ENCODE measurements around the gene ADAMTSL3.

Gene ADAMTSL3

DNA sequence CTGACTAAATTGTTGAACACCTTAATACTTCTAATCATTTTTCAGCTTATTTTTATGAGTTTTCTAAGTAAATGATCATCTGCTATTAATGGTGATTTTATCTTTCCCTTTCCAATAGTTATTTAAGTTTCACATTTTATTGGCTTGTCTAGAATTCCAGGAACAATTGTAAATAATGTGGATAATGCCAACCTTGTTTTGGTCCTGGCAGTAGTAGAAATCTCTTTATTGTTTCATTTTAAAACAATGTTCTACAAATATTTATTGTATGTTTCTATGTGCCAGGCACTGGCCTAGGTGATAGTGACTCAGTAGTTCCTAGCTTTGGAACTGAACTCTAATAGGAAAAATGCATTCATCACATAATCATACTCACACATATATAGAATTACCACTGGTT lies 264.1 kb downstream of the ADAMTSL3 start:
- no peak for DNase-seq (ENCODE audit: low read depth in 2 of 2, low spot score in 1 of 2)

- no peak for DNase-seq (ENCODE audit: low read depth in 2 of 2, low spot score in 1 of 2)
Measured at GRCh38 chr15:83919319-83919830, 265.5 kb downstream of the ADAMTSL3 start.

GRCh38 chr15:83919978-83920510 lies 266.1 kb downstream of the ADAMTSL3 start:
- no peak for DNase-seq (ENCODE audit: low read depth in 2 of 2, low spot score in 1 of 2)

DNA sequence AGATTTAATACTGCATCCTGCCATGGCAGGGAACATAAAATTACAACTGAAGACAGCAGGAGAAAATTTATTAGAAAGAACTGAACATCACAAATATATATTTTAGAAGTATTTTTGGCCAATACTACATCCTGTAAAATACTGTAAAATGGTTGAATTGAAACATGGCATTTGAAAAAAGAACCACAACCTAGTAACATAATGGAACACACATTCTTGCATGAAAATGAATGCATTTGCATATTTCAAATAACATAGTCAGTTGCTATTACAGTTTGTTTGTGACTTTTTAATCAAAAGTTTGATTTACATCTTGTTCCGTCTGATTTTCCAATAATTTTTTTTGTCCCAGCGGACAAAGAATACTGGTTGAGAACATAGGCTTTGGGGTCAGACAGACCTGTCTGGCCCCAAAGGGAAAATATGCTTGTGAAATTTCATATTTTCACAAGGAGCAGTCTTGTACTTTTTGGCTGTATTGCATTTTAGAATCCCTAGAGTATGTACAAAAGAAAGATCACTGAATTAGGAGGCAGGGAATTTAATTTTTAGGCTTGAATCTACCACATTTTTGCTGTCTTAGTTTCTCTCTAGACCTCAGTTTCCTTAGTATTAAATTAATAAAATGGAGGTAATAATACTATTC lies 268.8 kb downstream of the ADAMTSL3 start:
- DNase-seq (ENCODE audit: low read depth in 2 of 2, low spot score in 1 of 2), result no peak

DNA sequence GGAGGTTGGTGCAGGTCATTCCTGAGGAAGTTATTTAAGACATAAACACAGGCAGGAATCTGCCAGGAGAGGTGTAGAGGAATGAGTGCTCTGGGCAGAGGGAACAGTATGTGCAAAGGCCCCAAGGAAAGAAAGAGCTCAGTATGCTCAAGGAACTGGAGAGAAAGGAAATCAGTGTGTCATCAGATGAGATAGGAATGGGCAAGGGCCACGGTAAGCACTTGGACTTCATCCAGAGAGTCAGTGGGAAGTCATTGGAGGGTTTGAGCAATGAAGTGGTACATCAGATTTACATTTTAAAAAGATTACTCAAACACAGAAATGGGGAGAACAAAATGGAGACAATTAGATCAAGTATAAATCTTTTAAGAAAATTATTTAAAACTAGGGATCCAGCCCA lies 272.2 kb downstream of the ADAMTSL3 start:
- no peak for DNase-seq (ENCODE audit: low read depth in 2 of 2, low spot score in 1 of 2)

DNA sequence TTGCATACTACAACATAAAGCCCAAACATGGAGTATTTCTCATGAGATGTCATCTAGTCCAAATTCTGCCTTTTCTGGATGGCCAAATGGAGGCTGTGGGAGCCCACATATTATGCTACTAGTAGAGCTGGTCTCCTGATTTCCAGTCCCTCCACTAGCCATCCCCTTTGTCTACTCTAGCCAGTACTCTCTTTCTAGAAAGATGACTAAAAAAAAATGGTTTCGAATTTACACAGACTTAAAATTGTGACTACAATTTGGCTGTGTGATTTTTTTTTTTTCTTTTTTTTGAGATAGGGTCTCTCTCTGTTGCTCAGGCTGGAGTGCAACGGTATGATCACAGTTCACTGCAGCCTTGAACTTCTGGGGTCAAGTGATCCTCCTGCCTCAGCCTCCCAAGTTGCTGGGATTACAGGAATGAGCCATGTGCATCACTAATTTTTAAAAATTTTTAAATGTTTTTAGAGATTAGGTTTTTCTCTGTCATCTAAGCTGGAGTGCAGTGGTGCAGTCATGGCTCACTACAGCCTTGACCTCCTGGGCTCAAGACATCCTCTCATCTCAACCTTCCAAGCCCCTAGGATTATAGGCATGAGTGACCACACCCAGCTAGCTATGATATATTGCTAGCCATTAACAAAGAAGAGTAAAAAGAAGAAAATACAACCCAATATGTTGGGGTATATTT lies 273.9 kb downstream of the ADAMTSL3 start:
- DNase-seq (ENCODE audit: low read depth in 2 of 2, low spot score in 1 of 2), result no peak

DNA sequence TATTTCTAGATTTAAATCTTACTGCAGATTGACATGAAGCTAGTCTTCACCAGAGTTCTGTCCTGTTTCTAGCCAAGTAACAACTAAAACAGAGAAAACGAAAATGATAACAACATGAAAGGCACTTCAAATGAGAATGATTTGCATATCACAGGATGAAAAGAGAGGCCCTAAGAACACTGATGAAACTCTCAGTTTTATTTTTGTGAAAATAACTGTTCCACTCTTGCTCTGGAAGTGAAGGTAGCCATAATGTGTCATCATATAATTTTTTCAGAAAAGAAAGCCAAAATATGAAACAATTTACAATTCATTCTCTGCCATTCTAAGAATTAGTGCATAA lies 274.4 kb downstream of the ADAMTSL3 start:
- DNase-seq (ENCODE audit: low read depth in 2 of 2, low spot score in 1 of 2), result no peak

GRCh38 chr15:83928878-83929418 lies 275.0 kb downstream of the ADAMTSL3 start:
- DNase-seq (ENCODE audit: low read depth in 2 of 2, low spot score in 1 of 2), result no peak

GRCh38 chr15:83929619-83930018 lies 275.7 kb downstream of the ADAMTSL3 start:
- no peak for DNase-seq (ENCODE audit: low read depth in 2 of 2, low spot score in 1 of 2)

DNA sequence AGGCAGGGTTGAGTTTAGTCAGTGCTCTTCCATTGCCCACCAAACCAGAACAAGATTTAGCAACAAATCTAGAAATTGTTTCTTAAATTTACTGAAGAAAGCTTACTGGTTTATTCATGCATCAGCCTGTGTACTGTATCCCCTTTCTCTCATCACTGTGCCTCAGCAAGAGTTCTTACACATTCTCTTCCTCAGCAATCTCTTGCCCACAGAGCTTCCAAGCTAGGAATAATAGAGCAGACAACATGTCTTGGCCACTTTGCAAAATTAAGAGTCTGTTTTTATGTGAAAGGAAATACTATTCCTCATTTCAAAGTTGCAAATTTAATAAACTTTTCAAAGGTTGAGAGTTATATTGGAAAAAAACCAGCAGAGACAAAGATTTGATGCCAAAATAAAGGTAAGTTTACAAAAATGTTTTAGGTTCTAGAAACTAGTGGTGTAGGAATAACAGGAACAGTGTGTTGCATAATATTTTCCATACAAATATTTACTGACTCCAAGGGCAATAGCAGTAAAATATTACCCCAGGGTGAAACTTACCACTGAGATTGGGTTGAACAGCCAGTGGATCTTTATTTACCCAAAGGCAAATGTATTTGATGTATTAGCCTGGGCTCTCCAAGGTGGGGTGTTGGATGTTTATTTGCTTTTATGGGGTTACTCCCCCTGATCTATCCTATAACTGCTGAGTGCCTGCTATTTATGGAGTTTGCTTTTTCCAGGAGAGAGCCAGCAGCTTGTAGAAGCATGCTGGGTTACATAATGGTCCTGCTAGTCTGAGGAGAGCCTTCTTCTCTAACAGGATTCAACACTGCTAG lies 276.7 kb downstream of the ADAMTSL3 start:
- DNase-seq (ENCODE audit: low read depth in 2 of 2, low spot score in 1 of 2), result no peak

GRCh38 chr15:83935774-83936173 lies 281.9 kb downstream of the ADAMTSL3 start:
- DNase-seq (ENCODE audit: low read depth in 2 of 2, low spot score in 1 of 2), result no peak

DNA sequence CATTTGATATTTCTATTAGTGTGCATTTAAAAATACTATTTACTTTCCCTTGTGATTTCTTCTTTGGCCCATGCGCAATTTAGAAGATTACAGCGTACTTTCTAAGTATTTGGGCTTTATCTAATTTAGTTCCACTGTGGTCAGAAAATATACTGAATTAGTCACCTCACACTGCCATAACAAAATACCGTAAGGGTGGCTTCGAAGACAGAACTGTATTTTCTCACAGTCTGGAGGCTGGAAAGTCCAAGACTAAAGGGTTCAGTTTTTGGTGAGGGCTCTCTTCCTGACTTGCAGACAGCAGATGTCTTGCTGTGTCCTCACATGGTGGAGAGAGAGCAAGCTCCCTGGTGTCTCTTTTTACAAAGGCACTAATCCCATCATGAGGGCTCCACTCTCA lies 286.2 kb downstream of the ADAMTSL3 start:
- DNase-seq (ENCODE audit: low read depth in 2 of 2, low spot score in 1 of 2), result no peak

DNA sequence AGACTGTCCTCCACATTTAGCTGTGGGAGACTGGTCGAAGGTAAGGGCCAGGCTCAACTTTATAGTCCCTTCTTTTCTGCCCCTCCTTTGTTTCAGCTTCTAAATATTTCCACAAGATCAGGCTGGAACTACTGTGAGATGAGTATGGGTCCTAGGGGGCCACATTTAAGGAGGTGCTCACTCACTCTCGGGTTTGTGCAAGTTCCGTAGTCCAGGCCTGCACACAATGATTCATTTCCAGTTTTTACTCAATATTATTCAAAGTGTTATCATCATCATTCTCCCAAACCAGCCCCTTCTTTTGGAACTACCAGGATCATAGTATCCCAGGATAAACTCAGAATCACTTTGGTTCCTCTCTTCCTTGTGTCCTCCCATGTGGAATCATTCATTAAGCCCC lies 289.1 kb downstream of the ADAMTSL3 start:
- DNase-seq (ENCODE audit: low read depth in 2 of 2, low spot score in 1 of 2), result no peak

DNA sequence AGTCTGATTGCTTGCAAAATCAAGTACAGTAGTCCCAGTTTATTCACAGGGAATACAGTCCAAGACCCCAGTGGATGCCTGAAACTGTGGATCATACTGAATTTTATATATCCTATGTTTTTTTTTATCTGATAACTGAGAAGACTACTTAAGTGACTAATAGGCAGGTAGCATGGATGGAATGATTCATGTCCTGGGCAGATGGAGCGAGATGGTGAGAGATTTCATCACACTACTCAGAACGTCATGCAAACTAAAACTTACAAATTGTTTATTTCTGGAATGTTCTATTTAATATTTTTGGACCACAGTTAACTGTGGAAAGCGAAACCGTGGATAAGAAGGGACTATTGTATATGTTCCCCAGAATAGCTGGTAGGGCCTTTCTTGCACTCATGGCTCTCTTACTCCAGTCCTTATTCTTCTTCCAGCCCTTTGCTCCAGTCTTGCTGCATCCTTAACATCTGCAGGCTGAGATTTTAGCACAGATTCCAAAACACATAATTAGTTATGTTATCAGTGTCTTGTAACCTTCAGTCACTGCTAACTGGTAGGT lies 290.0 kb downstream of the ADAMTSL3 start:
- no peak for DNase-seq (ENCODE audit: low read depth in 2 of 2, low spot score in 1 of 2)

- no peak for DNase-seq (ENCODE audit: low read depth in 2 of 2, low spot score in 1 of 2)
Measured at GRCh38 chr15:83947156-83947555, 293.2 kb downstream of the ADAMTSL3 start.

- no peak for DNase-seq (ENCODE audit: low read depth in 2 of 2, low spot score in 1 of 2)
Measured at GRCh38 chr15:83954506-83954905, 300.6 kb downstream of the ADAMTSL3 start.

DNA sequence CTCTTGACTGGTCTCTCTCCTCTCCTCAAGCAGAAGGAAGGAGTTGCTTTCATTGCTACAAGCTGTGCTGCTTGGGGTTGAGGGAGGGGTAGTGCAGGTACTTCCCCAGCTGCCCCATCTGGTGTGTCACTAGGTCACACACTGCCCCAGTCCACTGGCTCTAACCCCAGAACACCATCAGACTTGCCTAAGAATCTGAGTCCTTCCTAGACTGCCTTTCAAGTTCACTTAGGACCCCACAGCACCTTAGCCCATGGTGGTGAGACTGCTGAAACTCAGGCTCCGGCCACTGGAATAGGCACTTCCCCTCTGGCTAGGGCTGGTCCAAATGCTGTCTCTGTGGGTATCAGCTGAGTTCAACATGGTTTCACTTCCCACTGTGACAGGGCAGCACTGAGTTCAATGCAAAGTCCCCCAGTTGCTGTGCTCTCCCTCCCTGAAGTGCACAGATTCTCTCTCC lies 301.9 kb downstream of the ADAMTSL3 start:
- no peak for DNase-seq (ENCODE audit: low read depth in 2 of 2, low spot score in 1 of 2)

DNA sequence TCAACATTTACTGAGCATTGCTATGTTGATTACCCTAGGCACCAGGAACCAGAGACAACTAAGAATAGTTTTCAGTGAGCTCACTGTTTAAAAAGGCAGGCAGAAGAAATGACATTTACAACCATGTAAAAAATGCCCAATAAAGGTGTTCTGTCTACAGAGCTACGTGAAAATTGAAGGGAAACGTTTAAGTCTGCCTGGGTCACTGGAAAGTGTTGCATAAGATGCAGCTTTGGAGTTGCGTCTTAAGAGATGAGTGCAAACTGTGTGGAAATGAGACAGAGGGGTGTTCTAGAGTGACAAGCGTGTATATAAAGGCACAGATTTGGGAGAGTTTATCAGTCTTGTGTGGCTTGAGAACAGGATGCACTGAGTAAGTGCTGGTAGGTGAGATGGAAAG lies 303.0 kb downstream of the ADAMTSL3 start:
- no peak for DNase-seq (ENCODE audit: low read depth in 2 of 2, low spot score in 1 of 2)

DNA sequence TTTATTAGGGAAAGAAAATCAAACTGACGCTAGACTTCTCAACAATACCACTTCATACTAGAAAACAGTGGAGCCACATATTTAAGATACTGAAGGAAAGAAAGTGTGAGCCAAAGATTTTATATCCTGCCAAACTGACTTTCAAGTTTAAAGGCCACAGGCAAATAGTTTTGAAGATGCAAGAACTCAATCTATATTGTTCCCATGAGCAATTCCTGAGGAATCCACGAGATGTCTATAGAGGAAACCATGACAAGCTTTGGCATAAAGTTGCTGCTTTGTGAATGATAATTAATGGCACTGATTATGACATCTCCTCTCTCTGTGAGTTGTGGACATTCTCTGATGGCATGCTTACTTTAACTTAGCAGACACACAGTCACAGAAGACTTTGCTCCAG lies 305.6 kb downstream of the ADAMTSL3 start:
- DNase-seq (ENCODE audit: low read depth in 2 of 2, low spot score in 1 of 2), result no peak

GRCh38 chr15:83960192-83960829 lies 306.4 kb downstream of the ADAMTSL3 start:
- DNase-seq (ENCODE audit: low read depth in 2 of 2, low spot score in 1 of 2), result no peak

DNA sequence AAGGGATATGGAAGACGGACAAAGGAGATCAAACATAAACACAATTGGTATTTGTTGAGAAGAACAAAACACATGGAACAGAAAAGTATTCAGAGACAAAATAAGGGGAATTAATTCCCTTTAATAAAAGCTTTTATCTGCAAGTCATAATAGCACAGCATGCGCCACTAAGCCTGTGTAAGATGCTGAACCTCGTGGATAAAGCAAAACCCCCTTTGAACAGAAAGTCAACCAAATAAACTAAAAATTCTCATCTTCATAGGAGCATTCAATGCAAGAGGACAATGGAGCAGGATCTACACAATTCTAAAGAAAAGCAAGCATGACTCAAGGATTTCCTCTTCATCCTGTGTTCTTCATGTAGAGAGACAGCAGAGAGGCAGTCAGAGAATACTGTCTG lies 307.4 kb downstream of the ADAMTSL3 start:
- DNase-seq (ENCODE audit: low read depth in 2 of 2, low spot score in 1 of 2), result no peak
